Chondrocyte (in vitro differentiated cells): ENCODE data around the gene C6orf163. TPM values are rescaled to one million over a fixed set of nuclear protein-coding genes. Genes with fewer than 3 reads are reported as not detected.

Experiments used
- DNase-seq: peaks from one replicate; pipeline ENCODE4 v3.0.0; 2021; ENCODE audit warnings: mixed read lengths, low spot score
- H3K27ac Mint-ChIP-seq: one replicate; pipeline ENCODE4 v1.8.0; 2021; ENCODE audit warnings: mild to moderate bottlenecking, moderate library complexity, mixed read lengths; ENCODE audit not compliant: unreplicated experiment
- H3K27me3 Mint-ChIP-seq: 2 replicates; pipeline ENCODE4 v1.8.0; 2021; ENCODE audit warnings: low read depth, mixed read lengths
- H3K36me3 Mint-ChIP-seq: 2 replicates; pipeline ENCODE4 v1.8.0; 2021; ENCODE audit warnings: low read depth, mixed read lengths
- H3K4me1 Mint-ChIP-seq: 2 replicates; pipeline ENCODE4 v1.8.0; 2021; ENCODE audit warnings: low read depth, mild to moderate bottlenecking, mixed read lengths
- H3K4me3 Mint-ChIP-seq: one replicate; pipeline ENCODE4 v1.8.0; 2021; ENCODE audit warnings: mild to moderate bottlenecking, moderate library complexity, mixed read lengths; ENCODE audit not compliant: unreplicated experiment
- H3K9me3 Mint-ChIP-seq: 2 replicates; pipeline ENCODE4 v1.8.0; 2021; ENCODE audit warnings: low read depth, mixed read lengths
- CTCF ChIP-seq: fragments of 200-600 bp; sonication (generic); IDR thresholded peaks from 2 replicates; pipeline ENCODE4 v1.5.0; 2021; ENCODE audit warnings: antibody characterized with exemption, mild to moderate bottlenecking, moderate library complexity
- total RNA-seq: library from RNA; stranded (reverse); gene quantifications from 3 replicates; pipeline ENCODE4 v1.2.1, GENCODE V29; 2021

C6orf163 gene
- total RNA-seq, 1 donor from 2014 or later = 1.2 TPM

GRCh38 chr6:87407901-87408720 lies 63.5 kb downstream of the C6orf163 start, which contains the start of gene CFAP206:
Gene CFAP206, plus strand, starts transcription at chr6:87407972. Its CDS starts 1,868 bp downstream, at chr6:87409840.
- Mint-ChIP-seq H3K9me3 (no peaks in the 10 kb centered on the region), H3K4me1 (peaks cover 10% of the 10 kb centered on the region), H3K4me3 (peak within 1 kb of the TSS; percentile 93), H3K27me3 (peaks cover 12% of the 10 kb centered on the region), H3K27ac (peak within 1 kb of the TSS; percentile 87), H3K36me3 (peaks cover 3% of the 10 kb centered on the region)
- DNase-seq = peak; percentile 94
- peak; percentile 60 for TF ChIP-seq CTCF

- Mint-ChIP-seq H3K27me3 (peaks cover 12% of the 10 kb centered on the region), H3K4me1 (peaks cover 10% of the 10 kb centered on the region), H3K27ac (peak overlapping the region; percentile 87), H3K9me3 (no peaks in the 10 kb centered on the region), H3K36me3 (peaks cover 3% of the 10 kb centered on the region), H3K4me3 (peak overlapping the region; percentile 93)
- TF ChIP-seq CTCF = no peak
- no peak for DNase-seq
Observed at GRCh38 chr6:87408721-87409155, 64.1 kb downstream of the C6orf163 start.

Other genes with a start within 250 kb of the C6orf163 start
- gene CGA, start 249.7 kb upstream of the C6orf163 start, total RNA-seq = 1.3 TPM in 1 of 3 replicates, not detected in the others
- 34.6 to 39.6 TPM (median 39.0 TPM) in 3 replicates for gene ZNF292, start 189.2 kb upstream of the C6orf163 start, total RNA-seq
- 5.5 to 9.6 TPM (median 8.7 TPM) in 3 replicates for gene SMIM8, start 22.2 kb upstream of the C6orf163 start, total RNA-seq
- gene GJB7, start 15.5 kb upstream of the C6orf163 start, total RNA-seq = 0.67 to 0.77 TPM in 2 of 3 replicates, not detected in the other
- gene CFAP206, start 63.2 kb downstream of the C6orf163 start, total RNA-seq = 0.12 to 0.73 TPM (median 0.44 TPM) in 3 replicates
- 14.4 to 16.8 TPM (median 16.1 TPM) in 3 replicates for gene SLC35A1, start 128.2 kb downstream of the C6orf163 start, total RNA-seq
- 43.8 to 50.7 TPM (median 44.7 TPM) in 3 replicates for gene RARS2, start 245.2 kb downstream of the C6orf163 start, total RNA-seq
- gene ORC3, start 245.3 kb downstream of the C6orf163 start, total RNA-seq = 16.7 to 28.6 TPM (median 17.5 TPM) in 3 replicates